ENCODE measurements around the gene TLK1.
"Not testable (repeated sequence)": the region's sequence is repeated elsewhere in the genome, so short reads cannot be mapped to it uniquely, and the experiment has no call there.

Gene TLK1

GRCh38 chr2:171169333-171169732 is 8.6 kb upstream of the TLK1 start:
- DNase-seq (ENCODE audit: low spot score): no peak

GRCh38 chr2:171167352-171167997 is 6.8 kb upstream of the TLK1 start:
- no peak for DNase-seq (ENCODE audit: low spot score)

- peak; percentile 47 for DNase-seq (ENCODE audit: low spot score)
These were observed 5.8 kb upstream of the TLK1 start for GRCh38 chr2:171166328-171166983.

- DNase-seq (ENCODE audit: low spot score): no peak
These were observed 5.3 kb upstream of the TLK1 start for GRCh38 chr2:171165967-171166327.

- no peak for DNase-seq (ENCODE audit: low spot score)
These were observed 2.6 kb upstream of the TLK1 start for GRCh38 chr2:171163261-171163660.

- not testable (repeated sequence) for DNase-seq (ENCODE audit: low spot score)
These were observed 2.0 kb upstream of the TLK1 start for GRCh38 chr2:171162522-171163197.

GRCh38 chr2:171160956-171161740 is 455 bp upstream of the TLK1 start:
- peak; percentile 90 for DNase-seq (ENCODE audit: low spot score)

- DNase-seq (ENCODE audit: low spot score): peak; percentile 79
These were observed 1.1 kb downstream of the TLK1 start for GRCh38 chr2:171159372-171160118.

- no peak for DNase-seq (ENCODE audit: low spot score)
These were observed 1.8 kb downstream of the TLK1 start for GRCh38 chr2:171158790-171159371.

GRCh38 chr2:171158036-171158789 is 2.5 kb downstream of the TLK1 start:
- DNase-seq (ENCODE audit: low spot score): no peak

- DNase-seq (ENCODE audit: low spot score): no peak
These were observed 3.6 kb downstream of the TLK1 start for GRCh38 chr2:171157109-171157500.

- DNase-seq (ENCODE audit: low spot score): peak; percentile 61
These were observed 6.3 kb downstream of the TLK1 start for GRCh38 chr2:171154348-171154747.

- DNase-seq (ENCODE audit: low spot score): no peak
These were observed 9.9 kb downstream of the TLK1 start for GRCh38 chr2:171150694-171151285.

- no peak for DNase-seq (ENCODE audit: low spot score)
These were observed 10.6 kb downstream of the TLK1 start for GRCh38 chr2:171149986-171150693.

GRCh38 chr2:171149171-171149938 is 11.3 kb downstream of the TLK1 start:
- DNase-seq (ENCODE audit: low spot score): no peak

- DNase-seq (ENCODE audit: low spot score): no peak
These were observed 13.6 kb downstream of the TLK1 start for GRCh38 chr2:171147081-171147480.

- DNase-seq (ENCODE audit: low spot score): no peak
These were observed 14.1 kb downstream of the TLK1 start for GRCh38 chr2:171146633-171147032.

- DNase-seq (ENCODE audit: low spot score): no peak
These were observed 14.6 kb downstream of the TLK1 start for GRCh38 chr2:171146071-171146470.

- DNase-seq (ENCODE audit: low spot score): no peak
These were observed 17.0 kb downstream of the TLK1 start for GRCh38 chr2:171143670-171144062.

All from HuH-7 (cell line).